ENCODE measurements around the gene PCDH15. TPM values are rescaled to one million over a fixed set of nuclear protein-coding genes. Genes with fewer than 3 reads are reported as not detected.

PCDH15 gene
- total and polyA plus RNA-seq, 2 of the 8 experiments (the other 6 are each of a cell fraction or from before 2014, with no cell fraction given): 0.11 TPM; not detected in 1

DNA sequence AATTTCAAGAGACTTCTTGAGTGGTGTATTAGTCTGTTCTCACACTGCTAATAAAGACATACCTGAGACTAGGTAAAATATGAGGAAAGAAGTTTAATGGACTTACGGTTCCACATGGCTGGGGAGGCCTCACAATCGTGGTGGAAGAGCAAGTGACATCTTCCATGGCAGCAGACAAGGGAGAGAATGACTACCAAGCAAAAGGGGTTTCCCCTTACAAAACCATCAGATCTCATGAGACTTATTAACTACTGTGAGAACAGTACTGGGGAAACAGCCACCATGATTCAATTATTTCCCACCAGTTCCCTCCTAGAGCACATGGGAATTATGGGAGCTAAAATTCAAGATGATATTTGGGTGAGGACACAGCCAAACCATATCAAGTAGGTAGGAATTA lies 150.5 kb downstream of the PCDH15 start:
- WGBS, 2 experiments (ENCODE audit: extremely low coverage in 1 of 2, insufficient coverage in 1 of 2, insufficient read length in 1 of 2, insufficient replicate concordance in 2 of 2, low coverage in 1 of 2, low lambda C conversion rate in 2 of 2, missing lambda C conversion rate in 1 of 2): 95% methylated on average over 2 of the region's 2 CpGs; no CpG with 5 or more reads in 1 of the 2 experiments
- Histone ChIP-seq H2BK5ac (ENCODE audit: low read depth, low read length) (no peak overlapping the region), H2BK20ac (ENCODE audit: low read length) (no peak overlapping the region), H3K79me1 (ENCODE audit: low read depth, low read length) (no peaks in the 10 kb centered on the region), H2BK120ac (replicated peaks; ENCODE audit: low read depth, low read length) (no peak overlapping the region), H4K5ac (ENCODE audit: insufficient read length, low read depth, low read length) (no peak overlapping the region), H2BK15ac (ENCODE audit: low read length) (no peak overlapping the region), H3K27me3 (replicated peaks in 1 of 4; ENCODE audit: control insufficient read depth in 3 of 4, extremely low read depth in 1 of 4, insufficient read depth in 3 of 4, low read length in 3 of 4) (peaks cover 0 to 1% (median 0%) of the 10 kb centered on the region in 4 experiments; a peak in 1 of 7 replicates), H3K56ac (replicated peaks; ENCODE audit: insufficient read length, low read depth, low read length) (no peak overlapping the region), H3K18ac (ENCODE audit: extremely low read depth, low read length) (no peak overlapping the region), H3K23ac (ENCODE audit: insufficient read length) (no peak overlapping the region), H3K79me2 (ENCODE audit: control insufficient read depth in 1 of 2, insufficient read depth in 2 of 2, low read length in 2 of 2) (no peaks in the 10 kb centered on the region), H3K4me3 (ENCODE audit: extremely low read depth in 1 of 4, insufficient read depth in 2 of 4, low read depth in 3 of 4, low read length in 4 of 4) (no peak overlapping the region), H4K8ac (ENCODE audit: extremely low read depth, insufficient read depth, low read length) (no peak overlapping the region), H3K9me3 (ENCODE audit: insufficient read depth in 2 of 2, low read depth in 1 of 2, low read length in 1 of 2) (no peaks in the 10 kb centered on the region), H2AK5ac (ENCODE audit: low read depth, low read length) (no peak overlapping the region), H3K27ac (ENCODE audit: low read depth, low read length) (no peak overlapping the region), H3K4me2 (ENCODE audit: insufficient read depth in 1 of 2, low read depth in 2 of 2, low read length in 2 of 2) (no peak overlapping the region), H2AFZ (ENCODE audit: low read length) (no peak overlapping the region), H3K9ac (replicated peaks in 1 of 4; ENCODE audit: extremely low read depth in 1 of 4, low read depth in 3 of 4, low read length in 3 of 4) (no peak overlapping the region), H4K20me1 (replicated peaks in 1 of 2; ENCODE audit: control insufficient read depth in 1 of 2, insufficient read depth in 2 of 2, low read length in 2 of 2) (no peaks in the 10 kb centered on the region), H3K14ac (ENCODE audit: insufficient read length) (no peak overlapping the region), H3K4ac (replicated peaks; ENCODE audit: insufficient read length, low read depth, low read length) (no peak overlapping the region), H2BK12ac (ENCODE audit: low read depth, low read length) (no peak overlapping the region), H3K4me1 (replicated peaks in 1 of 4; ENCODE audit: control insufficient read depth in 3 of 4, insufficient read depth in 4 of 4, low read length in 3 of 4) (no peaks in the 10 kb centered on the region), H4K91ac (replicated peaks; ENCODE audit: insufficient read length, low read length) (no peak overlapping the region), H3K36me3 (ENCODE audit: control insufficient read depth in 2 of 4, insufficient read depth in 4 of 4, low read length in 3 of 4) (no peaks in the 10 kb centered on the region), H3K23me2 (ENCODE audit: low read depth, low read length) (no peaks in the 10 kb centered on the region)
- DNase-seq (ENCODE audit: low read depth in 1 of 2, low spot score in 2 of 2) (no peak), FAIRE-seq (no peak)
- CTCF ChIA-PET (ENCODE audit: partially characterized antibody): no interaction called here
- POLR2A ChIA-PET (ENCODE audit: partially characterized antibody): no interaction called here
- TF ChIP-seq TAF1 (IDR thresholded peaks at IDR 0.05; ENCODE audit: low read depth, low read length): no peak
- no peak for TF ChIP-seq CHD2 (IDR thresholded peaks at IDR 0.05; ENCODE audit: low read length)
- TF ChIP-seq GTF2F1 (IDR thresholded peaks at IDR 0.05; ENCODE audit: borderline replicate concordance, low read depth, low read length): no peak
- TF ChIP-seq FOSL1 (IDR thresholded peaks at IDR 0.05; ENCODE audit: insufficient read depth, low read depth, low read length): no peak
- TF ChIP-seq RFX5 (IDR thresholded peaks at IDR 0.05; ENCODE audit: borderline replicate concordance, low read depth, low read length): no peak
- TF ChIP-seq POU5F1 (IDR thresholded peaks at IDR 0.05; ENCODE audit: low read depth, low read length): no peak
- TF ChIP-seq CEBPB (IDR thresholded peaks at IDR 0.05; ENCODE audit: low read depth, low read length): no peak
- TF ChIP-seq JUN (IDR thresholded peaks at IDR 0.05; ENCODE audit: low read depth, low read length): no peak
- no peak for TF ChIP-seq KDM4A (IDR thresholded peaks at IDR 0.05; ENCODE audit: low read depth, low read length, severe bottlenecking)
- TF ChIP-seq TAF7 (optimal IDR thresholded peaks at IDR 0.05; ENCODE audit: borderline replicate concordance, low read depth, low read length): no peak
- no peak for TF ChIP-seq TEAD4 (IDR thresholded peaks at IDR 0.05; ENCODE audit: low read depth, low read length)
- TF ChIP-seq CBX5 (IDR thresholded peaks at IDR 0.05; ENCODE audit: low read depth, low read length): no peak
- TF ChIP-seq NRF1 (IDR thresholded peaks at IDR 0.05; ENCODE audit: low read depth, low read length): no peak
- TF ChIP-seq EP300 (IDR thresholded peaks at IDR 0.05; ENCODE audit: borderline replicate concordance in 1 of 2, low read depth in 2 of 2, low read length in 2 of 2): no peak
- TF ChIP-seq SIN3A (conservative IDR thresholded peaks at IDR 0.05 in 1 of 2, IDR thresholded peaks at IDR 0.05 in 1 of 2; ENCODE audit: low read depth in 1 of 2, low read length in 2 of 2): no peak
- no peak for TF ChIP-seq BRCA1 (IDR thresholded peaks at IDR 0.05; ENCODE audit: low read depth, low read length)
